OCI-LY3 (cell line): ENCODE measurements around the gene FOXO1.

Source experiments
- H2AFZ ChIP-seq: fragments of 200-600, 300-600 bp; shearing (Covaris generic); 2 replicates; pipeline ENCODE4 v1.6.0; 2014; ENCODE audit warnings: antibody characterized with exemption, low read depth, low read length
- H3K27ac ChIP-seq: fragments of 200-600, 300-600 bp; sonication (generic); 2 replicates; pipeline ENCODE4 v1.5.1; 2014; ENCODE audit warnings: mild to moderate bottlenecking, low read length, moderate library complexity, mixed read lengths
- H3K27me3 ChIP-seq: fragments of 200-600, 300-600 bp; sonication (generic); 2 replicates; pipeline ENCODE4 v1.6.1; 2014; ENCODE audit warnings: low read depth, low read length, mixed read lengths
- H3K36me3 ChIP-seq: fragments of 200-600, 300-600 bp; sonication (generic); replicated peaks from 2 replicates; pipeline ENCODE3; 2014; ENCODE audit warnings: low read depth, low read length, mixed read lengths
- H3K4me1 ChIP-seq: fragments of 300-600, 200-600 bp; sonication (generic); 2 replicates; pipeline ENCODE4 v1.6.1; 2014; ENCODE audit warnings: low read length, mixed read lengths
- H3K4me2 ChIP-seq: fragments of 200-600, 300-600 bp; sonication (generic); 2 replicates; pipeline ENCODE4 v1.6.1; 2014; ENCODE audit warnings: low read length, mixed read lengths
- H3K4me3 ChIP-seq: fragments of 300-600, 200-600 bp; sonication (generic); 2 replicates; pipeline ENCODE4 v1.5.1; 2014; ENCODE audit warnings: antibody characterized with exemption, mild to moderate bottlenecking, low read length, moderate library complexity
- H3K79me2 ChIP-seq: fragments of 300-600, 200-600 bp; shearing (Covaris generic); 2 replicates; pipeline ENCODE4 v1.6.1; 2014; ENCODE audit warnings: mild to moderate bottlenecking, low read length, mixed read lengths
- H3K9ac ChIP-seq: fragments of 300-600, 200-600 bp; shearing (Covaris generic); 2 replicates; pipeline ENCODE4 v1.6.0; 2014; ENCODE audit warnings: mild to moderate bottlenecking, low read length, moderate library complexity
- H3K9me3 ChIP-seq: fragments of 200-600, 300-600 bp; shearing (Covaris generic); 2 replicates; pipeline ENCODE4 v1.6.1; 2014; ENCODE audit warnings: low read length, mixed read lengths; ENCODE audit not compliant: insufficient read depth
- H4K20me1 ChIP-seq: fragments of 200-600, 300-600 bp; sonication (generic); 2 replicates; pipeline ENCODE4 v1.6.1; 2016; ENCODE audit warnings: low read length, mixed read lengths; ENCODE audit not compliant: insufficient read depth
- EZH2phosphoT487 ChIP-seq: fragments of 200-600 bp; shearing (Covaris generic); IDR thresholded peaks from 2 replicates; pipeline ENCODE4 v1.6.1; 2018; ENCODE audit warnings: antibody characterized with exemption, mixed run types, low read depth
- TF ChIP-seq, protein P1 (sequence below): fragments of 200-600, 300-600 bp; sonication (generic); IDR thresholded peaks from 2 replicates; pipeline ENCODE4 v1.5.1; 2014; ENCODE audit warnings: antibody characterized with exemption, low read length, low read depth

Gene FOXO1

DNA sequence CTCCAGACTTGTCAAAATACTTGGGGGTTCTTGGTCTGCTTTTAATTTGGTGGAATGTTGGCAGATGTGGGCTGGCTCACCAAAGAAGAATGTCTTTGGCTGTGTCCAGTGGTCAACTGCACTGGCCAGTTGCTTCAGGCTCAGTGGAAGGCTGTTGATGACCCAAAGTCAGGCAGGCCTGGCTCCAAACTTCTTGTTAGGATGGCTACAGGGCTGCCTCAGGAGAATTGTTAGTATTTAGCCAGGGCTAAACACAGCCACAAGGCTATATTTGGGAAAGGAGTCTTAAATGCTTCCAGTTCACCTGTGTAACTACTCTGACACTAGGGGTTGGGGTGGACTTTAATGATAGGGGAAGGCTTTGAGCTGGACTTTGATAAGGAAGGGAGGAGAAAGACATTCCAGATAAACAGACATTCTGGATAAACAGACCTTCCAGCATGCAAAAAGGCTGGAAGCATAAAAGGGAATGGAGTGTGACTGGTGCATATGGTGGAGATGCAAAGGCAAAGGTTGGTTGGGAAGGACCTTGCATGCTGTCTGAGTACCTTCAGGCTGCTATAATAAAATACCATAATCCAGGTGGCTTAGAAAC is 116.8 kb downstream of the FOXO1 start:
- Histone ChIP-seq H3K36me3 (no peaks in the 10 kb centered on the region), H3K4me2 (no peak overlapping the region)

DNA sequence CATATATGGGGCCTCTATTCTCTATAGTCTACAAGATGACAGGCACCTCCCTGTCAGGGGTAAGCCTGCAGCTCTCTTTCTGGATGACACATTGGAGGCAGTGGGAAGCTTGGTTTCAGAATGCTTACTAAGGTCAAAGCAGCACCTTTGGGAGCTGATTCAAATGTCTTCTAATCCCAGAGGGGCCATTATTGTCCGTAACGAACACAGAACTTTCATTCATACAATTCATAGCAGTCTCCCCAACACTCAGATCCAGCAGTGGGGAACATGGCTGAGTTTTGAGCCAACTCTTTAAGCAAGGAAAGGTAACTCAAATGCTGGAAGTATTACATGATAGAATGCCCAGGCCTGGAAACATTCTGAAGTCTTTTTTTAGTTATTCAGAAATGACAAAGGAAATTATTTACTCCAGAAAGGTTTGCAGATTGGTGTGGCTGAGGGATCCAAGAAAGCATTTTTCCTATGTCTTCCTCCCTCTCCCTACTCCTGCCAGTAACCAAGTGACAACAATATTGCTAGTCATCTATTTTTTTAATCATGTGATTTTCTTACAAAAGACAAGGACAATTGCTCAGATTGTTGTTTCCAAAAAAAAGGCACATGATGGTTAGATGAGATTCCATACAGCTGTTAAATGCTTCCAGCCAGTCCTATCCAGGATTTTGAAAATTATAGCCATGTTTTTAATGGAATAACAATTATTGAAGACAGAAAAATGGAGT is 118.7 kb downstream of the FOXO1 start:
- Histone ChIP-seq H3K79me2 (no peaks in the 10 kb centered on the region), H3K27ac (no peak overlapping the region), H2AFZ (no peak overlapping the region)

More for the DNA sequence above, 116.8 kb downstream of the FOXO1 start:
- Histone ChIP-seq H3K27ac (no peak overlapping the region), H2AFZ (no peak overlapping the region), H4K20me1 (peaks cover 4% of the 10 kb centered on the region), H3K27me3 (no peaks in the 10 kb centered on the region), H3K9me3 (no peaks in the 10 kb centered on the region), H3K4me3 (no peak overlapping the region), H3K4me1 (no peaks in the 10 kb centered on the region), H3K9ac (no peak overlapping the region), H3K79me2 (no peaks in the 10 kb centered on the region)
- TF ChIP-seq, protein P1, sequence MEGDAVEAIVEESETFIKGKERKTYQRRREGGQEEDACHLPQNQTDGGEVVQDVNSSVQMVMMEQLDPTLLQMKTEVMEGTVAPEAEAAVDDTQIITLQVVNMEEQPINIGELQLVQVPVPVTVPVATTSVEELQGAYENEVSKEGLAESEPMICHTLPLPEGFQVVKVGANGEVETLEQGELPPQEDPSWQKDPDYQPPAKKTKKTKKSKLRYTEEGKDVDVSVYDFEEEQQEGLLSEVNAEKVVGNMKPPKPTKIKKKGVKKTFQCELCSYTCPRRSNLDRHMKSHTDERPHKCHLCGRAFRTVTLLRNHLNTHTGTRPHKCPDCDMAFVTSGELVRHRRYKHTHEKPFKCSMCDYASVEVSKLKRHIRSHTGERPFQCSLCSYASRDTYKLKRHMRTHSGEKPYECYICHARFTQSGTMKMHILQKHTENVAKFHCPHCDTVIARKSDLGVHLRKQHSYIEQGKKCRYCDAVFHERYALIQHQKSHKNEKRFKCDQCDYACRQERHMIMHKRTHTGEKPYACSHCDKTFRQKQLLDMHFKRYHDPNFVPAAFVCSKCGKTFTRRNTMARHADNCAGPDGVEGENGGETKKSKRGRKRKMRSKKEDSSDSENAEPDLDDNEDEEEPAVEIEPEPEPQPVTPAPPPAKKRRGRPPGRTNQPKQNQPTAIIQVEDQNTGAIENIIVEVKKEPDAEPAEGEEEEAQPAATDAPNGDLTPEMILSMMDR: no peak
- no peak for TF ChIP-seq EZH2phosphoT487

DNA sequence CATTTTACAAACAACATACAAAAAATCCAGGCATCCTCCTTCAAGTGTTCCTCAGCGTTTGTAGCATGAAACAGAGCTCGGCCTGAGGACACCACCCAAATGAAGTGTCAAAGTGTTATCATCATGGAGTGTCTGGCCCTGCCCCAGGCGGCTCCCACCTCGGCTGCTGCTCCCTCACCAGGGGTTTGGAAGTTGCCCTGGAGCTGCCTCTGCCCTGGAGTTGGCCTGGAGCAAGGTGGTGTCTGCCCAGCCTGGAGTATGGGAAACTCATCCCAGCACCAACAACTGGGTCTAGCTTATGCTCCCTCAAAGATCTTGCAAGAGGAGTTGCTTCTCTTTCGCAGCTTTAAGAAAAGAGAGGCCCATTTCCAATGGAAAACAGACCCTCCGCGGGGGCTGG is 120.4 kb downstream of the FOXO1 start:
- Histone ChIP-seq H4K20me1 (no peaks in the 10 kb centered on the region), H3K36me3 (no peaks in the 10 kb centered on the region), H3K4me3 (no peak overlapping the region), H3K9me3 (no peaks in the 10 kb centered on the region), H3K4me2 (no peak overlapping the region), H3K79me2 (no peaks in the 10 kb centered on the region), H3K27me3 (no peaks in the 10 kb centered on the region), H3K9ac (no peak overlapping the region), H2AFZ (no peak overlapping the region), H3K27ac (no peak overlapping the region), H3K4me1 (no peaks in the 10 kb centered on the region)
- no peak for TF ChIP-seq EZH2phosphoT487
- TF ChIP-seq, protein P1: no peak

More for the DNA sequence above, 118.7 kb downstream of the FOXO1 start:
- no peak overlapping the region for H3K9ac ChIP-seq
- H4K20me1 ChIP-seq: no peaks in the 10 kb centered on the region
- no peaks in the 10 kb centered on the region for H3K4me1 ChIP-seq
- no peak overlapping the region for H3K4me2 ChIP-seq
- TF ChIP-seq, protein P1: no peak
- no peak for TF ChIP-seq EZH2phosphoT487
- H3K9me3 ChIP-seq: no peaks in the 10 kb centered on the region
- H3K27me3 ChIP-seq: no peaks in the 10 kb centered on the region
- no peaks in the 10 kb centered on the region for H3K36me3 ChIP-seq
- H3K4me3 ChIP-seq: no peak overlapping the region

DNA sequence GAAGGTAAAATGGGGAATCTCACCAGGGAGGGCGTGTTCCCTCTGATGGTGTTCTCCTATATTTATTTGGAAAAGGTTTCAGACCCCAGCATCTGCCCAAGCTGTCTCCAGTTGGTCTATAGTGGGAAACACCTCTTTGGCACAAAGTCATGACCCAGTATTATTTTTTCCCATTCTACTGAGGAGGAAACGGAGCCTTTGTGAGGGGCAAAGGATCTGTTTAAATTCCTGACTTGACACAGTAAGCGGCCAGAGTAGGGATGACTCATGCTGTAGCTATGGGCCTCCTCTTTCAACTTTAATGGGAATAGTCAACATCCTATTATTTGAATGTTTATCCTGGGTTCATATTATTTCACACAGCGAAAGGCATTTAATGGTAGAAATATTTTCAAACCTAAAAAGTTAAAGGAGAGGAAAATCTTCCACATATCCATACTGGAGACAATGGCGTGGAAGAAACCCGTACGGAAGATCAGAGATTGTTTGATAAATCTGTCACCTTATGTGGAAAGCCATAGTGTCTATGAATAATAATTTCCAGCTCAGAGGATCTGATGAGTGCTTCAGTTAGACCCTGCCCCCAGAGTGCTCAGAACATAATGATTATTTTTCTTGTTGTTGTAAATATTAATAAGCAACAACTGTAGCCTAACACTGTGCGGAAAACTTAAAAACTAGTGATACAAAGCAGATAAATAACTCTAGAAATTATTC is 126.0 kb downstream of the FOXO1 start:
- Histone ChIP-seq H3K79me2 (no peaks in the 10 kb centered on the region), H3K4me2 (peak overlapping the region; percentile 44), H3K27me3 (no peaks in the 10 kb centered on the region), H2AFZ (no peak overlapping the region), H3K9me3 (no peaks in the 10 kb centered on the region), H3K9ac (no peak overlapping the region), H3K27ac (no peak overlapping the region), H3K4me1 (peaks cover 16% of the 10 kb centered on the region), H3K36me3 (no peaks in the 10 kb centered on the region), H4K20me1 (no peaks in the 10 kb centered on the region), H3K4me3 (no peak overlapping the region)
- TF ChIP-seq, protein P1: no peak
- no peak for TF ChIP-seq EZH2phosphoT487
